ENCODE data around the gene ACTR3C.
"Not testable (repeated sequence)": the region's sequence is repeated elsewhere in the genome, so short reads cannot be mapped to it uniquely, and the experiment has no call there.

The ACTR3C gene

GRCh38 chr7:150312649-150313366 lies 10.5 kb downstream of the ACTR3C start:
- DNase-seq (ENCODE audit: low read depth) = peak; percentile 9

GRCh38 chr7:150311711-150312110 lies 11.6 kb downstream of the ACTR3C start:
- no peak for DNase-seq (ENCODE audit: low read depth)

DNA sequence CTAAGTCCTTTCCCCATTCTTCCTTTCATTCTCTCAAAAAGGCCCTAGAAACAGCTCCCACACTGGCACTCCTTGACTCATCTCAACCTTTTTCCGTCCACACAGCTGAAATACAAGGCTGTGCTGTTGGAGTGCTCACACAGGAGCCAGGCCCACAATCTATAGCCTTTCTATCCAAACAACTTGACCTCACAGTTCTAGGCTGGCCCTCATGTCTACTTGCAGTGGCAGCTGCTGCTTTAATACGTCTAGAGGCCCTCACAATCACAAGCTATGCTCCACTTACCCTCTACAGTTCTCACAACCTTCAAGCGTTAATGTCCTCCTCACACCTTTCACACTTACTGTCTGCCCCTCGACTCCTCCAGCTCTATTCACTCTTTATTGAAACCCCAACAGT lies 12.2 kb downstream of the ACTR3C start:
- no peak for DNase-seq (ENCODE audit: low read depth)

GRCh38 chr7:150308575-150308974 lies 14.8 kb downstream of the ACTR3C start:
- no peak for DNase-seq (ENCODE audit: low read depth)

DNA sequence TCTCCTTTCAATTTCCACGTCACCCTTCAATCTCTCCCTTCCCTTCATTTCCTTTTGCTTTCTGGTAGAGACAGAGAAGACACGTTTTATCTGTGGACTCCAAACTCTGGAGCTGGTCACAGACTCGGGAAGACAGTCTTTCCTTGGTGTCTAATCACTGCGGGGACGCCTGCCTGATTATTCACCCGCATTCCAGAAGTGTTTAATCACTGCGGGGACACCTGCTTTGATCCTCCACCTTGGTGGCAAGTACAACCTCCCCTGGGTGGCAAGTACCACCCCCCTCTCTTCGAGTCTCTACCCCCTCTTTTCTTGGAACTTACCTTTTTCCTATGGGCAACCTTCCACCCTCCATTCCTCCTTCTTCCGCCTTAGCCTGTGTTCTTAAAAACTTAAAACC lies 15.4 kb downstream of the ACTR3C start:
- no peak for DNase-seq (ENCODE audit: low read depth)

DNA sequence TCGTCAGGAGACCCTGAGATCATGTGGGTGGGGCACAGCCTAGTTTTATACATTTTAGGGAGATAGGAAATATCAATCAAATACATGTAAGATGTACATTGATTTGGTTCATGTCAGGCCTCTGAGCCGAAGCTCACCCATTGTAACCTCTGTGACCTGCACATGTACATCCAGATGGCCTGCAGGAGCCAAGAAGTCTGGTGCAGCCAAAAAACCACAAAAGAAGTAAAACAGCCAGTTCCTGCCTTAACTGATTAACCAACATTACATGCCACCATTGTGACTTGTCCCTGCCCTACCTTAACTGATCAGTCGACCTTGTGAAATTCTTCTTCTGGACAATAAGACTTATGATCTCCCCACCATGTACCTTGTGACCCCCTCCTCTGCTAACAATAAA lies 16.2 kb downstream of the ACTR3C start:
- no peak for DNase-seq (ENCODE audit: low read depth)

DNA sequence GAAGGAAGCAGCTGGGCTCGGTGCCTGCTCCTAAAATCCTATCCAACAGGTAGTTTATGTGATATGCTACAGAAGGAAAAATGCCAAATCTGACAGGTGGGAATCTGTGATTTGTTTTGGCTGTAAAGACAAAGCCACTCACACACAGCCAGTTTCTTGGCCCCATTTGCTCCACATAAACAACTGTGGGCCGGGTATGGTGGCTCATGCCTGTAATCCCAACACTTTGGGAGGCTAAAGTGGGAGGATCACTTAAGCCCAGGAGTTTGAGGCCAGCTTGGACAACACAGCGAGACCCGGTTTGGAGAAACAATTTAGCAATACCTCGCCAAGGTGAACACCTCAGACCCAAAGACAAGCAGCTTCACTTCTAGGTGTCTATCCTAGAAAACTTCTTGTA lies 17.0 kb downstream of the ACTR3C start:
- not testable (repeated sequence) for DNase-seq (ENCODE audit: low read depth)

DNA sequence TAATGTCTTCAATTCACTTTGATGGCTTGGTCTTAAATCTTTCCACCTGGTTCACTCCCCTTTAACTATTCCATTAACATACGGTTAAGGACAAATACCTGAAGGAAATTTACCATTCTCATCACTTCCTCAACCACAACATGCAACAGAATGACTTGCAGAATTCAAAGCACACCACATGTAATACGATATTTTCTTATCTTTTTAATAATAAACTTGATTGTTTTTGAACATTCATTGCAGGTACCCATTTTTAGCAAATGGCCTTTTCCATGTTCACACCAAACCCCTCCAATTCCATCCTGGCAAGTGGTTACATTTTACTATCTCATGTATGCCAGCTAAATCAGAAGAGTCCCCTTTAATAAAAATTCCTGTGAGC lies 17.5 kb downstream of the ACTR3C start:
- DNase-seq (ENCODE audit: low read depth) = not testable (repeated sequence)

- DNase-seq (ENCODE audit: low read depth) = not testable (repeated sequence)
These were observed 18.0 kb downstream of the ACTR3C start for GRCh38 chr7:150305259-150305902.

GRCh38 chr7:150304499-150305258 lies 18.7 kb downstream of the ACTR3C start:
- DNase-seq (ENCODE audit: low read depth) = not testable (repeated sequence)

GRCh38 chr7:150302908-150303310 lies 20.4 kb downstream of the ACTR3C start:
- peak; percentile 28 for DNase-seq (ENCODE audit: low read depth)

DNA sequence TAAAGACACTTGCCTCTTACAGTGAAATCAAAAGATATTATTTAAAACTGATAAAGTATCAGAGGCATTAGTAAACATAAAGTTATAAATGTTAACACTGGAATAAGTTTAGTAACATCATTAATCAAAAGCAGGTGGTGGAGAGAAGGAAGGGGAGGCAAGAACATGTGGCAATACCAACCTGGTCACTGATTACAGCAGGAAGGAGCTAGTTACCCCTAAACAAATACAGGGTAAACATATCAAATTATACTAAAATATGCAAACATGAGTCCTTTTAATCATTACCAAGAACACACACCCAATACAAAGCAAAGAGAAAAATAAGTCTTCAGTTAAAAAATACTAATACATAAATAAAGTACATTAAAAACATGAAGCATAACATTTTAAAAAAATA lies 25.4 kb downstream of the ACTR3C start:
- DNase-seq (ENCODE audit: low read depth) = not testable (repeated sequence)

- not testable (repeated sequence) for DNase-seq (ENCODE audit: low read depth)
These were observed 26.5 kb downstream of the ACTR3C start for GRCh38 chr7:150296802-150297201.

GRCh38 chr7:150295614-150296013 lies 27.7 kb downstream of the ACTR3C start:
- DNase-seq (ENCODE audit: low read depth) = not testable (repeated sequence)

DNA sequence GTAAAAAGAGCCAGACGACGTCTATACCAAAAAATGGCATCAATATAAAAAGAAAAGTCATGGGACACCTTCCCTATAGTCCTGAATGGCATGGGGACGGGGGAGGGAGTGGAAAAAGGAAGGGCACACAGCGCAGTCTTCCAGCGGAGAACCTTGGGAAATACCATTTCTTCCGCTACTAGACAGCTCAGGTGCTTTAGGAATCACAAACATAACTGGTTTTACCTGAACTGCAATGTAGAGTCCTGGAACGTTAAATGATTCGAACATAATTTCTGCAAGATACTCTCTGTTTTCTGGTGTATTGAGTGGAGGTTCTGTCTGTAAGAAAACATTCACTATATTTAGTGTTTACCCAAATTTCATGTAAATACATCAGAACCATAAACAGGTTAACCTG lies 28.3 kb downstream of the ACTR3C start:
- DNase-seq (ENCODE audit: low read depth) = not testable (repeated sequence)

DNA sequence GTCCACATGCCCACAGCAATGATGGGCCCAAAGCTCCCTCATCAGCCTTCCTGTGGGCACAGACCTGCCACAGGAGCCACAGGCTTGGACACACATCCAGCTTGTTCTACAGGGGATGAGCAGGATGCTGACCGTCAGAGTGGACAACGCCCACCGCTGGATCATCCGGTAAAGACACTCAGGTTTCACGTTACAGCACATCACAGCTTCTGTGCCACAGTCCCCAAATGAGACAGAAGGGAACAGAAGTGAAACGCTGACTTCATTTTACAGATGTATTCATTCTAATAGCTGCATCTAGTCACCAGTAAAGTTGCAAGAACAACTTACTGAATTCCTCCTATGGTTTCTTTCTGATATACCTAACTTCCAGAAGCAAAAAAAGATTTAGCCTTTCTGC lies 33.0 kb downstream of the ACTR3C start:
- DNase-seq (ENCODE audit: low read depth) = not testable (repeated sequence)

- DNase-seq (ENCODE audit: low read depth) = not testable (repeated sequence)
These were observed 34.5 kb downstream of the ACTR3C start for GRCh38 chr7:150288816-150289215.

GRCh38 chr7:150287815-150288214 lies 35.5 kb downstream of the ACTR3C start:
- not testable (repeated sequence) for DNase-seq (ENCODE audit: low read depth)

GRCh38 chr7:150285849-150286754 lies 37.2 kb downstream of the ACTR3C start:
- not testable (repeated sequence) for DNase-seq (ENCODE audit: low read depth)

GRCh38 chr7:150283608-150284007 lies 39.7 kb downstream of the ACTR3C start:
- not testable (repeated sequence) for DNase-seq (ENCODE audit: low read depth)

DNA sequence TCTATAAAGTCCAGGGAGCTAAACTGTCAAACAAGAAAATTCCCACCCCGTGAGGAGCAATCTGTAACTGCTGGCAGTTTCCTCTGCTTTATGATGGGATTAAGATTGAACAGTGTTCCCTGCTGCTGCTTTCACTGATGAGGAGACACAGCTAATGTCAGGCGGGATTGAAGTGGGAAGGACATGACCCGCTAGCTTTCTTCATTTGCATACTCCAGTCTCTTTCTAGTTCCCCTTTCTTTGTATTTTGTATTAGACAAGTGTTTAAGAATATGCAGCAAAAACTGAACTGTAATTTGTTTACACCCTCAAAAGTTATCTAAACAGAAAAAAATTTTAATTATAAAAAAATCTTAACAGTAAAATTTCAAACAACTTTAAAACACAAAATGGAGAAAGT lies 40.2 kb downstream of the ACTR3C start:
- not testable (repeated sequence) for DNase-seq (ENCODE audit: low read depth)
